ENCODE results near the gene P2RY8.
"Not testable (repeated sequence)": the region's sequence is repeated elsewhere in the genome, so short reads cannot be mapped to it uniquely, and the experiment has no call there.

The P2RY8 gene

GRCh38 chrX:1465286-1466231 is 71.4 kb downstream of the P2RY8 start:
- peak; percentile 10 for DNase-seq (ENCODE audit: low read depth, low spot score)

- no peak for DNase-seq (ENCODE audit: low read depth, low spot score)
Observed at GRCh38 chrX:1464971-1465285, 72.1 kb downstream of the P2RY8 start.

GRCh38 chrX:1464041-1464970 is 72.7 kb downstream of the P2RY8 start:
- DNase-seq (ENCODE audit: low read depth, low spot score): no peak

DNA sequence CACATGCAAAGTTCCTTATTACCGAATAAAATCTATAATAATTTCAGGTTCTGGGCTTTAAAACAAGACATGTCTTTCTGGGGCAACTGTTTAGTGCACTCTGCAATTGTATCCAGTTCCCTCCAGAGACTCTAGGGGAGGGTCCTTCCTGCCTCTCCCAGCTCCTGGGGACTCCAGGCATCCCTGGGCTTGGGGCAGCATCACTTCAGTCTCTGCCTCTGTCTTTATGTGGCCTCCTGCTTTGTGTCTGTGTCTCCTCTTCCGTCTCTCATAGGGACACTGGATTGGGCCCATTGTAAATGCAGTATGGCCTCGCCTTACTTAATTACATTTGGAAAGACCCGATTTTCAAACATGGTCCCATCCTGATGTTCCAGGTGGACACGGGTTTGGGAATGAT is 73.4 kb downstream of the P2RY8 start:
- DNase-seq (ENCODE audit: low read depth, low spot score): no peak

DNA sequence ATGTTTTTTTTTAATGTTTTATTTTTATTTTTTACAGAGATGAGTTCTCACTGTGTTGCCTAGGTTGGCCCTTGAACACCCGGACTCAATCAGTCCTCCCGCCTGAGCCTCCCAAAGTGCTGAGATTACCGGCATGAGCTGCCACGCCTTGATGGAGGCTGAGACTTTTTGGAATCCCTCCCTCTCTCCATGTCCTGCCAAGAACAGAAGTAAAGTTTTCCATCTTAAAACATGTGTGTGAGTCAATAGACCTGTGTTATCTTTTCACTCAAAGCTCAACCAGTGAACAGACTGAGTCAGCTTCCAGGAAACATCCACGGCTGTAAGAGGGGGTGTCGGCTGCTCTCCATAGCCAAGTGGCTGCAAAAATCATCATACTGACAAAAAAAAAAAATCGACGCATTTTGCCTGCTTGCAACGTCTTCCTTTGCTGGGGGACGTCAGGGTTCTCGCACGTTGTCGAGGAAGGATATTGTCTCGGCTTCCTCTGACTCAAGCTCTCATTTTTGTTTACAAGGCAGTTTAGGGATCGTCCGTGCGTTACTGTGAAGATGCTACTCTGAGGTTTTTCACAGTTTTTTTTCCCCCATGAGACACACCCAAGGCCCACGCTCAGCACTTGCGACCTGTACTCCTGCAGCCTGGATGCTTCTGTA is 74.3 kb downstream of the P2RY8 start:
- peak; percentile 66 for DNase-seq (ENCODE audit: low read depth, low spot score)

DNA sequence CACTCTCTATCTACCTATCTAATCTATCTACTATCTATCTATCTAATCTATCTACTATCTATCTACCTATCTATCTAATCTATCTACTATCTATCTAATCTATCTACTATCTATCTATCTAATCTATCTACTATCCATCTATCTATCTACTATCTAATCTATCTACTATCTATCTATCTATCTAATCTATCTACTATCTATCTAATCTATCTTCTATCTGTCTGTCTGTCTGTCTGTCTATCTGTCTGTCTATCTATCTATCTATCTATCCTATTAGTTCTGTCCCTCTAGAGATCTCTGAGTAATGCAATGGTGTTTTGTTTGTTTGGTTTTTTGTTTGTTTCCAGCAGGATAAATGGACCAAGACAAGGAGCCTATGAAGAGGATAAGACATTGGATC is 74.9 kb downstream of the P2RY8 start:
- DNase-seq (ENCODE audit: low read depth, low spot score): no peak

GRCh38 chrX:1455948-1456280 is 81.1 kb downstream of the P2RY8 start:
- DNase-seq (ENCODE audit: low read depth, low spot score): no peak

- DNase-seq (ENCODE audit: low read depth, low spot score): peak; percentile 92
Observed at GRCh38 chrX:1453951-1454785, 82.8 kb downstream of the P2RY8 start.

- no peak for DNase-seq (ENCODE audit: low read depth, low spot score)
Observed at GRCh38 chrX:1453395-1453783, 83.6 kb downstream of the P2RY8 start.

DNA sequence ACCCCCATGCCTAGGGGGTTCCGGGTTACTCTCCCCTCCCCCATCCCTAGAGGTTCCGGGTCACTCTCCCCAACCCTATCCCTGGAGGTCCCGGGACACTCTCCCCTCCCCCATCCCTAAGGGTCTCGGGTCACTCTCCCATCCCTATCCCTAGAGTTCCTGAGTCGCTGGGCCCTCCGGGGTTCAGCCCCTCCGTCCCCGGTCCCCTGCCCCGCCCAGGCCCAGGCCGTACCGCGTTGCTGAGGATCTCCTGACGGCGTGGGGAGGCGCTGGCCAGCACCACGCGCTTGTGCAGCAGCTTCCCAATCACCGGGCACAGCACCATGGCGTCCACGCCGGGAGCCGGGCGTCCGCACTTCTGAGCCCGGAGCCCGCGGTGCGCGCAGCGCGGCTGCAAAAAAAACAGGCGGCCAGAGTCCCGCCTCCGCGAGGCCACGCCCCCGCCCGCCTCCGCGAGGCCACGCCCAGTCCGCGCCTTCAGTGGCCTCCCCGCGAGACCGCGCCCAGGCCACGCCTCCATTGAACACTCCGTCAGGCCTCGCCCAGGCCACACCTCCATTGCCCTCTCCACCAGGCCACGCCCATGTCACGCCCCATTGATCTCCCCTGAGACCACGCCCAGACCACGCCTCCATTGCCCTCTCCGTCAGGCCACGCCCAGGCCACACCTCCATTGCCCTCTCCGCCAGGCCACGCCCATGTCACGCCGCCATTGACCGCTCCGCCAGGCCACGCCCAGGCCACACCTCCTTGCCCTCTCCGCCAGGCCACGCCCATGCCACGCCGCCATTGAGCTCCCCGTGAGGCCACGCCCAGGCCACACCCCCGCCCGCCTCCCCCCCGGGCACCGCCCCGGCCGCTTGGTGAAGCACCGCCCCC is 84.2 kb downstream of the P2RY8 start, which contains the start of gene ASMTL:
TSS of gene ASMTL (minus strand) at position 394 of the 879 bp plus-strand sequence. CDS start at position 325, 69 bp downstream.
- DNase-seq (ENCODE audit: low read depth, low spot score): peak; percentile 100

GRCh38 chrX:1451661-1452515 is 85.1 kb downstream of the P2RY8 start:
- no peak for DNase-seq (ENCODE audit: low read depth, low spot score)

DNA sequence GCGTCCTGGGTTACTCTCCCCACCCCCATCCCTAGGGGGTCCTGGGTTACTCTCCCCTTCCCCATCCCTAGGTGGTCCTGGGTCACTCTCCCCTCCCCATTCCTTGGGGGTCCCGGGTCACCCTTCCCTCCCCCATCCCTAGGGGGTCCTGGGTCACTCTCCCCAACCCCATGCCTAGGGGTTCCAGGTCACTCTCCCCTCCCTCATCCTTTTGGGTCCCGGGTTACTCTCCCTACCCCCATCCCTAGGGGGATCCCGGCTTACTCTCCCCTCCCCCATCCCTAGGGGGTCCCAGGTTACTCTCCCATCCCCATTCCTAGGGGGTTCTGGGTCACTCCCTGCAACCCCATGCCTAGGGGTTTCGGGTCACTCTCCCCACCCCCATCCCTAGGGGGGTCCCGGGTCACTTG is 85.7 kb downstream of the P2RY8 start:
- DNase-seq (ENCODE audit: low read depth, low spot score): no peak

GRCh38 chrX:1450361-1451161 is 86.4 kb downstream of the P2RY8 start:
- DNase-seq (ENCODE audit: low read depth, low spot score): no peak

DNA sequence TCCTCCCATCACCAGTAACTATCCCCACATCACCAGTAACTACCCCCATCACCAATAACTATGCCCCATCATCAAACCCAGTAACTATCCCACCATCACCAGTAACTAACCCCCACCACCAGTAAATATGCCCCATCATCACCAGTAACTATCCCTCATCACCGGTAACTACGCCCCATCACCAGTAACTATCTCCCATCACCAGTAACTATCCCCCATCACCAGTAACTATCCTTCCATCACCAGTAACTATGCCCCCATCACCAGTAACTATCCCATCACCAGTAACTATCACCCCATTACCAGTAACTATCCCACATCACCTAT is 87.2 kb downstream of the P2RY8 start:
- DNase-seq (ENCODE audit: low read depth, low spot score): no peak

GRCh38 chrX:1449036-1449822 is 87.8 kb downstream of the P2RY8 start:
- DNase-seq (ENCODE audit: low read depth, low spot score): no peak

DNA sequence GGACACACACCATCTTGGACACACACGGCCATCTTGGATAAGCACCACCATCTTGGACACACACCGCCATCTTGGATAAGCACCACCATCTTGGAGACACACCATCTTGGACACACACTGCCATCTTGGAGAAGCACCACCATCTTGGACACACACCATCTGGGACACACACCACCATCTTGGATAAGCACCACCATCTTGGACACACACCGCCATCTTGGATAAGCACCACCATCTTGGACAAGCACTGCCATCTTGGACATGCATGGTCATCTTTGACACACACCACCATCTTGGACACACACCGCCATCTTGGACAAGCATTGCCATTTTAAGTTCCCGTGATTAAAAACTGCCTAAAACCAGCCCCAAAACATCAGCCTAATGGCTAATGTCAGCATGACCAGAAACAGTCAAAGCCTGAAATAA is 88.4 kb downstream of the P2RY8 start:
- not testable (repeated sequence) for DNase-seq (ENCODE audit: low read depth, low spot score)

DNA sequence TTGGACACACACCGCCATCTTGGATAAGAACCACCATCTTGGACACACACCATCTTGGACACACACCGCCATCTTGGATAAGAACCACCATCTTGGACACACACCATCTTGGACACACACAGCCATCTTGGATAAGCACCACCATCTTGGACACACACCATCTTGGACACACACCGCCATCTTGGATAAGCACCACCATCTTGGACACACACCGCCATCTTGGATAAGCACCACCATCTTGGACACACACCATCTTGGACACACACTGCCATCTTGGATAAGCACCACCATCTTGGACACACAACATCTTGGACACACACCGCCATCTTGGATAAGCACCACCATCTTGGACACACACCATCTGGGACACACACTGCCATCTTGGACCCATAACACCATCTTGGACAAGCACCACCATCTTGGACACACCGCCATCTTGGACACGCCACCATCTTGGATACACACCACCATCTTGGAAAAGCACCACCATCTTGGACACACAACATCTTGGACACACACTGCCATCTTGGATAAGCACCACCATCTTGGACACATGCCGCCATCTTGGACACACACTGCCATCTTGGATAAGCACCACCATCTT is 88.9 kb downstream of the P2RY8 start:
- DNase-seq (ENCODE audit: low read depth, low spot score): not testable (repeated sequence)

All from astrocyte of the hippocampus (primary cell).